Heart left ventricle (tissue), 16 donors: Measurements from ENCODE around the gene TEAD1. TPM values are rescaled to one million over a fixed set of nuclear protein-coding genes. Genes with fewer than 3 reads are reported as not detected.

ENCODE experiments used
- ATAC-seq, 4 donors: fragments of 200-7000 bp; cut with Tn5 transposase; one replicate each; pipeline ENCODE4 v1.9.1; 2020 to 2022; ENCODE audit warnings: moderate library complexity in 4 of 4, mild to moderate bottlenecking in 3 of 4, moderate number of reproducible peaks in 1 of 4
- DNase-seq, 5 donors: peaks; one replicate each; pipeline ENCODE4 v3.0.0-alpha.2; 2020
- H3K27ac ChIP-seq, 12 donors: fragments of 200-600 bp; sonication (generic) in 4 of 12; one replicate each; pipeline versions ENCODE4 v1.5.0 to v1.8.0; 2016 to 2022; ENCODE audit warnings: mild to moderate bottlenecking in 2 of 12
- H3K27me3 ChIP-seq, 9 donors: fragments of 200-600 bp; sonication (generic) in 2 of 9; one replicate each; pipeline versions ENCODE4 v1.5.1 to v1.8.0; 2016 to 2022; ENCODE audit warnings: mild to moderate bottlenecking in 3 of 9
- H3K36me3 ChIP-seq, 9 donors: fragments of 200-600 bp; sonication (generic) in 2 of 9; one replicate each; pipeline versions ENCODE4 v1.5.0 to v1.8.0; 2018 to 2022; ENCODE audit warnings: mild to moderate bottlenecking in 2 of 9
- H3K4me1 ChIP-seq, 12 donors: fragments of 200-600 bp; sonication (generic) in 4 of 12; one replicate each; pipeline versions ENCODE4 v1.5.0 to v1.8.0; 2016 to 2022; ENCODE audit warnings: mild to moderate bottlenecking in 3 of 12
- H3K4me3 ChIP-seq, 12 donors: fragments of 200-600 bp; sonication (generic) in 4 of 12; one replicate each; pipeline versions ENCODE4 v1.5.0 to v1.8.0; 2017 to 2022; ENCODE audit warnings: mild to moderate bottlenecking in 9 of 12, moderate library complexity in 4 of 12
- H3K9me3 ChIP-seq, 12 donors: fragments of 200-600 bp; sonication (generic) in 4 of 12; one replicate each; pipeline versions ENCODE4 v1.5.0 to v1.8.0; 2016 to 2022; ENCODE audit warnings: mild to moderate bottlenecking in 1 of 12
- POLR2A ChIP-seq, 2 donors: fragments of 450-650 bp; IDR thresholded peaks; one replicate each; pipeline ENCODE4 v1.6.1; 2017; ENCODE audit warnings: antibody characterized with exemption in 2 of 2, mild to moderate bottlenecking in 2 of 2, moderate library complexity in 2 of 2
- WGBS, 4 donors: extraction: QIAGEN DNeasy Blood & Tissue Kit in 2 of 4; methylation state at CpG; one replicate each; pipeline versions ENCODE4 v1.1.5 to v1.1.7; 2013 to 2018; 5-methylcytosine and 5-hydroxymethylcytosine counted together
- intact Hi-C, 10 donors: fragments of 100-400 bp; cut with DNase I; formaldehyde crosslinking; loops; one replicate each; pipeline versions ENCODE4 v1.11.1 to v1.14.2; 2022
- polyA plus RNA-seq, 2 donors: library from polyadenylated mRNA; stranded (reverse); fragments of 200-250 nt; gene quantifications; one replicate each; pipeline ENCODE4 v1.2.3, GENCODE V29; 2013
- total RNA-seq, 9 donors: library from RNA; depleted of rRNA in 2 of 9; stranded (reverse); fragments of >200 nt in 2 of 9; fragmentation: NEBNext Ultra II Directional in 3 of 9; extraction: Animal tissue kit (Norgen Biotek cat#: 25700) in 3 of 9; gene quantifications; one replicate each; pipeline versions ENCODE4 v1.1.0 to v1.2.4, GENCODE V29; 2016 to 2023
- TF ChIP-seq, protein P1 (sequence below), 12 donors: fragments of 200-600 bp; sonication (generic) in 4 of 12; IDR thresholded peaks; one replicate each; pipeline versions ENCODE4 v1.5.0 to v1.8.0; 2018 to 2022; ENCODE audit warnings: antibody characterized with exemption in 12 of 12, mild to moderate bottlenecking in 5 of 12
- donor health status: ischemic (EF 13 %, LVEDD 7.1; RV severe dilation, severe dysfunction).
- donor health status: healthy with polysubstance abuse.
- donor health status: DM: no; HTN: yes; CAD: no.
- donor health status: DM: no; HTN: no; CAD: no.
- donor health status: ischemic (EF 25% LVEDD 6.9; RV normal size, moderate dysfunction).
- donor health status: ischemic (EF 25% LVEDD 5.7; RV mildly dilated, moderate dysfunction).
- donor health status: healthy.
- donor health status: DM: yes; HTN: yes; CAD: no.
- donor health status: ischemic (EF 35%, LVEDD 5.7; RV mildly dilated, moderate dysfunction).
- donor health status: nonischemic (EF 11% LVEDD 7.7; RV severe dilation, severe dysfunction).
- donor health status: DM: yes; HTN: yes; CAD: no.
- donor health status: PGD.
- donor health status: ischemic (EF 29% LVEDD 5.4; RV normal size, mild dysfunction).
- donor health status: nonischemic (EF 23%, LVEDD 6.1; RV moderate dilation, normal function).

The TEAD1 gene
- total and polyA plus RNA-seq, 11 donors = 14.4 to 161 (median 113) TPM

DNA sequence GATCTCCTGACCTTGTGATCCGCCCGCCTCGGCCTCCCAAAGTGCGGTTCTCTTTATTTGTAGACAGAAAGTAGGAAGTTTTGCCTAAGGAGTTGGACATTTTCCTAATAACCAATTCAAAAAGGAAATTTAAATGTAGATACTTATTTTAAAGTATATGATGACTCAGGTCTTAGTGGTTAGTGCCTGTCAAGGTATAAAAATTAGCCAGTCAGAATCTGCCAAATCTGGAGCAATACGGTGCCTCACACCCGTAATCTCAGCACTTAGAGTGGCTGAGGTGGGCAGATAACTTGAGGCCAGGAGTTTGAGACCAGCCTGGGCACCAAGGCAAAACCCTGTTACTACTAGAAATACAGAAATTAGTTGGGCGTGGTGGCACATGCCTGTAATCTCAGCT lies 248.2 kb downstream of the TEAD1 start:
- H3K9me3 ChIP-seq = no peaks in the 10 kb centered on the region
- H3K27ac ChIP-seq = no peak overlapping the region
- H3K36me3 ChIP-seq = peaks cover 0 to 27% (median 12%) of the 10 kb centered on the region in 9 donors
- intact Hi-C loops = no loop called here
- H3K4me1 ChIP-seq = no peaks in the 10 kb centered on the region
- no peaks in the 10 kb centered on the region for H3K27me3 ChIP-seq
- no peak for TF ChIP-seq POLR2A (IDR thresholded peaks at IDR 0.05)
- TF ChIP-seq, protein P1, sequence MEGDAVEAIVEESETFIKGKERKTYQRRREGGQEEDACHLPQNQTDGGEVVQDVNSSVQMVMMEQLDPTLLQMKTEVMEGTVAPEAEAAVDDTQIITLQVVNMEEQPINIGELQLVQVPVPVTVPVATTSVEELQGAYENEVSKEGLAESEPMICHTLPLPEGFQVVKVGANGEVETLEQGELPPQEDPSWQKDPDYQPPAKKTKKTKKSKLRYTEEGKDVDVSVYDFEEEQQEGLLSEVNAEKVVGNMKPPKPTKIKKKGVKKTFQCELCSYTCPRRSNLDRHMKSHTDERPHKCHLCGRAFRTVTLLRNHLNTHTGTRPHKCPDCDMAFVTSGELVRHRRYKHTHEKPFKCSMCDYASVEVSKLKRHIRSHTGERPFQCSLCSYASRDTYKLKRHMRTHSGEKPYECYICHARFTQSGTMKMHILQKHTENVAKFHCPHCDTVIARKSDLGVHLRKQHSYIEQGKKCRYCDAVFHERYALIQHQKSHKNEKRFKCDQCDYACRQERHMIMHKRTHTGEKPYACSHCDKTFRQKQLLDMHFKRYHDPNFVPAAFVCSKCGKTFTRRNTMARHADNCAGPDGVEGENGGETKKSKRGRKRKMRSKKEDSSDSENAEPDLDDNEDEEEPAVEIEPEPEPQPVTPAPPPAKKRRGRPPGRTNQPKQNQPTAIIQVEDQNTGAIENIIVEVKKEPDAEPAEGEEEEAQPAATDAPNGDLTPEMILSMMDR (IDR thresholded peaks at IDR 0.05) = no peak
- ATAC-seq (no peak), DNase-seq (no peak)
- WGBS, 4 donors = 89 to 98% (median 92%) methylated on average over 7 of the region's 7 CpGs
- H3K4me3 ChIP-seq = no peak overlapping the region

DNA sequence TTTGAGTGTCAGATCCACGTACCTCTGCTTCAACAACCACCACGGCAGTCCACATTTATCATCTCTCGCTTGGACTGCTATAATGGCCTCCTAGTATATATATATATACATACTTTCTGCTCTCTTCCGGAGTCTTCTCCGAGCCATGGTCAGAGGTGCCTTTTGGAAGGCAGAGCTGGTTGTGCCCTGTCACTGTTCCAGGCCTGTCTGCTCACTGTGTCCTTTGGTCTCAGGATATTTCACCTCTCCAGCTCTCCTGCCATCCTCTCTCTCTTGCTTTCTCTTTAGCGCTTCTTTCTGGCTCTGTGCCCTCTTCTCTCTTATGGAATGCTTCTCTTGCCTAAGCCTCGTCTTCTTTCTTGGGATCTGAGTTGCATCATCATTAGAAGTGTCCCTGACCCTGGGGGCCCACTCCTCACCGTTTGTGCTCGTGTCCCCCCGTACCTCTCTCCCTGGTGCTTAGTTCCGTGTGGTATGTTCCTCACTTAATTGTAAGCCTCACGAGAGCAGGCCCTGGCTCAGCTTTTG lies 248.8 kb downstream of the TEAD1 start:
- DNase-seq = no peak
- no peaks in the 10 kb centered on the region for H3K4me1 ChIP-seq
- no peaks in the 10 kb centered on the region for H3K9me3 ChIP-seq
- ATAC-seq = peak in 2 of 4 donors; percentile 46 to 62
- H3K4me3 ChIP-seq = no peak overlapping the region
- no peaks in the 10 kb centered on the region for H3K27me3 ChIP-seq
- H3K36me3 ChIP-seq = peaks cover 0 to 27% (median 12%) of the 10 kb centered on the region in 9 donors
- intact Hi-C loops = no loop called here
- 81 to 89% (median 84%) methylated on average over 12 of the region's 12 CpGs for WGBS, 4 donors
- no peak for TF ChIP-seq POLR2A (IDR thresholded peaks at IDR 0.05)
- TF ChIP-seq, protein P1 (IDR thresholded peaks at IDR 0.05) = no peak
- no peak overlapping the region for H3K27ac ChIP-seq

GRCh38 chr11:12924650-12925049 lies 250.4 kb downstream of the TEAD1 start:
- TF ChIP-seq, protein P1 (IDR thresholded peaks at IDR 0.05) = no peak
- TF ChIP-seq POLR2A (IDR thresholded peaks at IDR 0.05) = no peak
- peaks cover 0 to 27% (median 12%) of the 10 kb centered on the region in 9 donors for H3K36me3 ChIP-seq
- H3K27me3 ChIP-seq = no peaks in the 10 kb centered on the region
- intact Hi-C loops = no loop called here
- 87 to 93% (median 91%) methylated on average over 3 of the region's 3 CpGs for WGBS, 4 donors
- H3K4me1 ChIP-seq = no peaks in the 10 kb centered on the region
- no peak overlapping the region for H3K27ac ChIP-seq
- ATAC-seq = no peak
- no peak for DNase-seq
- no peaks in the 10 kb centered on the region for H3K9me3 ChIP-seq
- H3K4me3 ChIP-seq = no peak overlapping the region

DNA sequence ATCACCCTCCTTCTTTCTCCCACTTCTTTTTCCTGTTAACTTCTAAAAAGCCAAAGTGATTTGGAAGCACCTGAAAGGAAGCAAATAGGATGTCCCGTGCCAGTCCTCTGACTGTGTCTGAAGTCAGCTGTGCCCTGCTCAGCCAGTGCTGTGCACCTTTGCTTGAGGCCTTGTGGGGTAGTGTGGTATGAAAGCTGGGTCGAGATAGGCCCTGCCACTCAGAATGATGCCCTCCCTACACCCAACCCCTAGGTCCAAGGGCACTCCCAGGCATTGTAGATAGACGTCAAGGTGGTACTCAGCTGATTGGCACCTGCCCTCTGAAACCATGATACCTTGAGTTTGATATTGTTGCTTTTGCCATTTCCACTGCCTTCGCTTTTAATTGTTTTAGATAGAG lies 251.3 kb downstream of the TEAD1 start:
- DNase-seq = no peak
- no peak overlapping the region for H3K4me3 ChIP-seq
- TF ChIP-seq POLR2A (IDR thresholded peaks at IDR 0.05) = no peak
- TF ChIP-seq, protein P1 (IDR thresholded peaks at IDR 0.05) = no peak
- no peaks in the 10 kb centered on the region for H3K4me1 ChIP-seq
- H3K27ac ChIP-seq = no peak overlapping the region
- peaks cover 0 to 34% (median 17%) of the 10 kb centered on the region in 9 donors for H3K36me3 ChIP-seq
- WGBS, 4 donors = 70 to 95% (median 73%) methylated on average over 4 of the region's 4 CpGs
- no peak for ATAC-seq
- H3K9me3 ChIP-seq = no peaks in the 10 kb centered on the region
- H3K27me3 ChIP-seq = no peaks in the 10 kb centered on the region
- intact Hi-C loops = no loop called here
